Left lung (tissue), 10 donors: ENCODE results near the gene PLCH1. TPM values are rescaled to one million over a fixed set of nuclear protein-coding genes. Genes with fewer than 3 reads are reported as not detected.

Experiments used
- ATAC-seq: fragments of 200-7000 bp; cut with Tn5 transposase; one replicate; pipeline ENCODE4 v1.9.1; 2020; ENCODE audit warnings: moderate library complexity
- DNase-seq, 4 donors: peaks; one replicate each; pipeline ENCODE4 v3.0.0-alpha.2; 2013 to 2020
- H3K27ac ChIP-seq, 2 donors: fragments of 200-600 bp; sonication (generic) in 1 of 2; one replicate each; pipeline versions ENCODE4 v1.5.0 to v1.8.0; 2020 to 2021
- H3K27me3 ChIP-seq, 2 donors: fragments of 200-600 bp; sonication (generic) in 1 of 2; one replicate each; pipeline versions ENCODE4 v1.5.0 to v1.8.0; 2020 to 2021
- H3K36me3 ChIP-seq, 2 donors: fragments of 200-600 bp; sonication (generic) in 1 of 2; one replicate each; pipeline versions ENCODE4 v1.5.0 to v1.8.0; 2020 to 2021
- H3K4me1 ChIP-seq, 2 donors: fragments of 200-600 bp; one replicate each; pipeline ENCODE4 v1.8.0; 2021
- H3K4me3 ChIP-seq, 2 donors: fragments of 200-600 bp; sonication (generic) in 1 of 2; one replicate each; pipeline versions ENCODE4 v1.5.0 to v1.8.0; 2020 to 2021; ENCODE audit warnings: mild to moderate bottlenecking in 1 of 2
- H3K9me3 ChIP-seq, 2 donors: fragments of 200-600 bp; sonication (generic) in 1 of 2; one replicate each; pipeline versions ENCODE4 v1.5.0 to v1.8.0; 2020 to 2021
- intact Hi-C, 2 donors: fragments of 100-400 bp; cut with DNase I; formaldehyde crosslinking; loops; one replicate each; pipeline versions ENCODE4 v1.11.2 to v1.14.2; 2022
- polyA plus RNA-seq, 6 donors: library from polyadenylated mRNA; unstranded; fragments of 120-200 nt; gene quantifications; one replicate each; pipeline ENCODE4 v1.2.1, GENCODE V29; 2013; ENCODE audit not compliant: insufficient read length in 6 of 6
- total RNA-seq, 2 donors: library from RNA; stranded (reverse); fragmentation: NEBNext Ultra II Directional; extraction: Animal tissue kit (Norgen Biotek cat#: 25700); gene quantifications; one replicate each; pipeline ENCODE4 v1.2.1, GENCODE V29; 2021
- TF ChIP-seq, protein P1 (sequence below), 2 donors: fragments of 200-600 bp; sonication (generic) in 1 of 2; IDR thresholded peaks; one replicate each; pipeline versions ENCODE4 v1.5.0 to v1.8.0; 2021; ENCODE audit warnings: antibody characterized with exemption in 2 of 2
- donor health status: DM: no; HTN: yes; CAD: no.
- donor health status: DM: no; HTN: no; CAD: no.

The PLCH1 gene
- total and polyA plus RNA-seq, 8 donors = 8.5 to 33.8 (median 23.7) TPM

DNA sequence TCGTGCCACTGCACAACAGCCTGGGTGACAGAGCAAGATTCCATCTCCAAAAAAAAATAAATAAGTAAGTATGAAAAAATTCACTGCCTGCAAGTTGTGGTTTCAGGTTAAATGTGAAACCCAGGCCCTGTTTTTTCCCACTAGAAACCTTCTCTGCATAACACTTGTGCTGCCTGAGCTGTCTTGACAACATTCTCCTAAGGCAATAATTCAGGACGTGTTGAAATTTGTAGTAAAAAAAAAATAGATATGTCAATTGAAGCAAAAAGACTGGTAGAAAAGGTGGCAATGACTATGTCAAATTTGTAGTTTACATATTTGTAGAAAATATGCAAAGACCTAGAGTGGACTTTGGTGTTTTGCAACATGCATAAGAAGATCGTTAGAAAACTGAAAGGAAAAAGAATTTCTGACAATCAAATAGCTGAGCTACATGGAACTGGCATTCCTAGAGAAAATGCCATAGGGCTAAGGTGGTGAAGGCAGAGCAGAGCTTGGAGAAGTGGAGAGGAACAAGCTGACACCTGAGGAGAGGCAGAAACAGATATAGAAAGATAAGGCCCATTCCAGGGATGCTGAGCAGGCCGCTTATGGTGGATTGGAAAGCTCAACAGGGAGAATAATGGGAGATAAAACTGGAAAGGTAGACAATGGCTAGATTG is 150.2 kb downstream of the PLCH1 start:
- no peak overlapping the region for H3K4me3 ChIP-seq
- ATAC-seq (no peak), DNase-seq (no peak)
- no peaks in the 10 kb centered on the region for H3K9me3 ChIP-seq
- H3K36me3 ChIP-seq = no peaks in the 10 kb centered on the region
- H3K27ac ChIP-seq = no peak overlapping the region
- intact Hi-C loops = no loop called here
- no peaks in the 10 kb centered on the region for H3K27me3 ChIP-seq
- TF ChIP-seq, protein P1, sequence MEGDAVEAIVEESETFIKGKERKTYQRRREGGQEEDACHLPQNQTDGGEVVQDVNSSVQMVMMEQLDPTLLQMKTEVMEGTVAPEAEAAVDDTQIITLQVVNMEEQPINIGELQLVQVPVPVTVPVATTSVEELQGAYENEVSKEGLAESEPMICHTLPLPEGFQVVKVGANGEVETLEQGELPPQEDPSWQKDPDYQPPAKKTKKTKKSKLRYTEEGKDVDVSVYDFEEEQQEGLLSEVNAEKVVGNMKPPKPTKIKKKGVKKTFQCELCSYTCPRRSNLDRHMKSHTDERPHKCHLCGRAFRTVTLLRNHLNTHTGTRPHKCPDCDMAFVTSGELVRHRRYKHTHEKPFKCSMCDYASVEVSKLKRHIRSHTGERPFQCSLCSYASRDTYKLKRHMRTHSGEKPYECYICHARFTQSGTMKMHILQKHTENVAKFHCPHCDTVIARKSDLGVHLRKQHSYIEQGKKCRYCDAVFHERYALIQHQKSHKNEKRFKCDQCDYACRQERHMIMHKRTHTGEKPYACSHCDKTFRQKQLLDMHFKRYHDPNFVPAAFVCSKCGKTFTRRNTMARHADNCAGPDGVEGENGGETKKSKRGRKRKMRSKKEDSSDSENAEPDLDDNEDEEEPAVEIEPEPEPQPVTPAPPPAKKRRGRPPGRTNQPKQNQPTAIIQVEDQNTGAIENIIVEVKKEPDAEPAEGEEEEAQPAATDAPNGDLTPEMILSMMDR (IDR thresholded peaks at IDR 0.05) = no peak
- no peaks in the 10 kb centered on the region for H3K4me1 ChIP-seq

DNA sequence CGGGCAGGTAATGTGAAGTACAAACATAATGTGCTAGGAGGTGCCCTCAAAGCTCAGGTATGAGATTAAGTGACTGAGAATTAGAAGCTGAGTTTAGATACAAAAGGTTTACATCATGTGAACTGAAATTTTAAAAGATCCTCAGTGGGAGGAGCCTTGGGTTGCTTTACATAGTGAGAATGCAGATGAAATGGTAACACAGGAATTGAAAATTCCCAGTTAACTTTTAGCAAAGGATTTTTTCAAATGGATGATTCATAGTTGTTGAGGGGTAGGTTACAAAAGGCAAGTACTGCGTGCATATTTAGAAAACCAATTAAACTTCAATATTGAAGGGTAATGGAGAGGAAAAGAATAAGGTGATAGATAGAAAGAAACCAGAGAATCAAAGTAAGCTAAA is 157.3 kb downstream of the PLCH1 start:
- Histone ChIP-seq H3K4me3 (no peak overlapping the region), H3K9me3 (no peaks in the 10 kb centered on the region), H3K27me3 (no peaks in the 10 kb centered on the region), H3K36me3 (no peaks in the 10 kb centered on the region), H3K4me1 (no peaks in the 10 kb centered on the region), H3K27ac (no peak overlapping the region)
- intact Hi-C loops = no loop called here
- ATAC-seq (no peak), DNase-seq (no peak)
- TF ChIP-seq, protein P1 (IDR thresholded peaks at IDR 0.05) = no peak

DNA sequence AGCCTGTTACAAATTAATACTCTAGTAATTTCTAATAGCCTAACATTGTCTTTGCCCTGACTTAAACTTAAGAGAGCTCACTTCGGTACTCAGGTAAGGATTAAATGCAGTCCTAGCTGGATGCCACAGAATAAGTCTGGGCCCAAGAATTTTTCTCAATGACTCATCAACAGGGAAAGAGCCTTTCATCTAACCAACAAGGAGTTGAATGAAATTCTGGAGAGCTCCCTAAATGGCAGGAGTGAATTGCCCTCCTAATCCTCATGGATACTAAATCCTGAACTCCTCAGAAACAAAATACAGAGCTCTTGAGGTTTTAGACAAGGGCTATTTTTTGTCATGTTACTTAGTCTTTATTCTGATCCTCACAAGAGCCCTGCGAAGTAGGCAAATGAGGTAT is 159.5 kb downstream of the PLCH1 start:
- Histone ChIP-seq H3K27ac (no peak overlapping the region), H3K9me3 (no peaks in the 10 kb centered on the region), H3K4me1 (no peaks in the 10 kb centered on the region), H3K36me3 (no peaks in the 10 kb centered on the region), H3K4me3 (no peak overlapping the region), H3K27me3 (no peaks in the 10 kb centered on the region)
- DNase-seq = no peak
- peak; percentile 77 for ATAC-seq
- TF ChIP-seq, protein P1 (IDR thresholded peaks at IDR 0.05) = no peak
- intact Hi-C loops = no loop called here

- ATAC-seq = no peak
- H3K36me3 ChIP-seq = no peaks in the 10 kb centered on the region
- intact Hi-C loops = no loop called here
- no peak for DNase-seq
- no peaks in the 10 kb centered on the region for H3K9me3 ChIP-seq
- TF ChIP-seq, protein P1 (IDR thresholded peaks at IDR 0.05) = no peak
- H3K27me3 ChIP-seq = no peaks in the 10 kb centered on the region
- H3K4me3 ChIP-seq = no peak overlapping the region
- H3K27ac ChIP-seq = no peak overlapping the region
- no peaks in the 10 kb centered on the region for H3K4me1 ChIP-seq
These were observed 163.3 kb downstream of the PLCH1 start for GRCh38 chr3:155581579-155581978.

DNA sequence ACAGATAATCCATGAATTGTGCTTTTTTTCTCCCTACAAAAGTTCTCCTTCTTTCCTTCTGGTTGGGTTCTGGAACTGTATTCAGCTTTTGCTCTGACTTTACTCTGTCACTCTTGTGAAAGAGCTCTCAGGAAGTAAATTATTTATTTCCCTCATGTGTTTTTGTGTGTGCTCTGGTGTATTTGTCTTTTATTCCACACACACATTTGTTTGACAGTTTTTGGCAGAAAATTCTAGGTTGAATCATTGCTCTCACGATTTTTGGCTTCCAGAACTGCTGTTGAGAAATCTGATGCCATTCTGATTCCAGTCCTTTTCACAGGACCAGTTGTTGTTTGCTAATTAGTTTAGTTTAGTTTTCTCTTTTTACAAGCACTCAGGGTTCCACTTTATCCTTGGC is 172.8 kb downstream of the PLCH1 start:
- no peak for DNase-seq
- Histone ChIP-seq H3K27ac (no peak overlapping the region), H3K4me1 (peaks cover 0 to 4% of the 10 kb centered on the region in 2 donors), H3K27me3 (no peaks in the 10 kb centered on the region), H3K4me3 (no peak overlapping the region), H3K9me3 (no peaks in the 10 kb centered on the region), H3K36me3 (no peaks in the 10 kb centered on the region)
- no peak for ATAC-seq
- TF ChIP-seq, protein P1 (IDR thresholded peaks at IDR 0.05) = no peak
- intact Hi-C loops = no loop called here
